ENCODE results near the gene NCF2.

The NCF2 gene

DNA sequence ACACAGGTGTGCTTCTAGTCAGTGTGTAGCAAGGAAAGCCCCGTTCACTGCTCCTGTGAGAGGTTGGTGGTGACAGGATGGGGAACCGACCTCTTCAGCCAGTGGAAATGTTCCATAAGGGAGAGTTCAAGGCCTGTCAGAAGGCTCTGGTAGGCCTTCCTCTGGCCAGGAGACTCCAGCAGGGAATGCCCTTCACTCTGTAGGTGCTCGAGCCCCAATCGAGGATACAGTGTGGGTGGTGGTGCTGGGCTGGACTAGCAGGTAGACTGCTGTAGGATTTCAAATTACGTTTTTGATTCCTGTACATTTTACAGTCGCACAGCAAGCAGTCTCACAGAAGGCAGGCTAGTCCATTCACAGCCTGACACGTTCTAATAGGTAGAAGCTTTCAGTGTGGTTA lies 37.8 kb downstream of the NCF2 start:
- DNase-seq (ENCODE audit: low spot score), result no peak

- DNase-seq (ENCODE audit: low spot score), result no peak
Observed at GRCh38 chr1:183551924-183552323, 38.3 kb downstream of the NCF2 start.

DNA sequence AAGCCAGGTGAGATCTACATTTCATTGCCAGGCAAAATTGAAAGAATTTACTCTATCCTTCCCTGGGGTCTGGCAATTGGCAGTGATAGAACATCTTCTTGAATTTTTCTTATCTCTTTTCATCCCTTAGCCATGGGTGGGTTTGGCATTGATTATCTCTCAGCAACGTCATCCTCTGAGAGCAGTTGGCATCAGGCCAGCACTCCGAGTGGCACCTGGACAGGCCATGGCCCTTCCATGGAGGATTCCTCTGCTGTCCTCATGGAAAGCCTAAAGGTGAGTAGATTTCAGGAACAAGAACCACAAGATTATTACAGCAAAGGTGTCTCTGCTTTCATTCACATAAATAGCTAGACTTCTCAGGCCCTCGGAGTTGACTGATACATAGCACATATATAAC lies 39.3 kb downstream of the NCF2 start:
- DNase-seq (ENCODE audit: low spot score), result no peak

DNA sequence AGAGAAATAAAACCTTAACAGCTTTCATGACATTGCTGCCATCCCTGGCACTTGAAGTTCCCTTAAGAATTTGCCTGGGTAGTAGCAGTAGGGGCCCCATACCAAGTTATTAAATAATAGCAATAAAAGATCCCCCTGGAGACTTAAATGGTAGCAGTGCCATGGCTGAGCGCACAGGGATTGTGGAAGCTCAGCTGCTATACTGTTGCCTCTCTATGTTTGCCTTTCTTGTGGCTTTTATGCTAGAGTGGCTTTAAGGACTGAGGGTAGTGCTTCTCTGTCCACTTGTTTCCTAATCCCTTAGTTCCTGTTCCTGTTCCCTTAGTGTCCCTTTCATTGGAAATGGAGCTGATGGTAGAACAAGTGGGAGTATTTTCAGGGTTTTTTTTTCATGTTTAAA lies 42.1 kb downstream of the NCF2 start:
- DNase-seq (ENCODE audit: low spot score), result no peak

DNA sequence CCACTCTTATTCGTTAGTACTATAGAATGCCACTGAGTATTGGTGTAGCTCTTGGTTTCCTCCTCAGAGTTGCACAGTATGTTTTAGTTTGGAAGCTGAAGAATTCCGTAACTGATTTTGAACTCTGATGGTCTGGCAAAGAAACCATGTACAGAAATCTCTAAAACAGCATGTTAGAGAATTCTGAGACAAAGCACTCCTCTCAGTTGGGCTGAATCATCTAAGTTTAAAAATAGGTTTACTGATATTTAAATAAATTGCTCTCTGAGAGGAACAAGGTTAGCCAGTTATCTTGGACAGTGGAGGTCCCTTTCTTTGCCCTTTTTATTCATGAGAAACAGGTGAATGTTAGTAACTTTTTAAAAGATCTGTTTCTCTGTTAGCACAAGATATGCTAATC lies 43.8 kb downstream of the NCF2 start:
- no peak for DNase-seq (ENCODE audit: low spot score)

DNA sequence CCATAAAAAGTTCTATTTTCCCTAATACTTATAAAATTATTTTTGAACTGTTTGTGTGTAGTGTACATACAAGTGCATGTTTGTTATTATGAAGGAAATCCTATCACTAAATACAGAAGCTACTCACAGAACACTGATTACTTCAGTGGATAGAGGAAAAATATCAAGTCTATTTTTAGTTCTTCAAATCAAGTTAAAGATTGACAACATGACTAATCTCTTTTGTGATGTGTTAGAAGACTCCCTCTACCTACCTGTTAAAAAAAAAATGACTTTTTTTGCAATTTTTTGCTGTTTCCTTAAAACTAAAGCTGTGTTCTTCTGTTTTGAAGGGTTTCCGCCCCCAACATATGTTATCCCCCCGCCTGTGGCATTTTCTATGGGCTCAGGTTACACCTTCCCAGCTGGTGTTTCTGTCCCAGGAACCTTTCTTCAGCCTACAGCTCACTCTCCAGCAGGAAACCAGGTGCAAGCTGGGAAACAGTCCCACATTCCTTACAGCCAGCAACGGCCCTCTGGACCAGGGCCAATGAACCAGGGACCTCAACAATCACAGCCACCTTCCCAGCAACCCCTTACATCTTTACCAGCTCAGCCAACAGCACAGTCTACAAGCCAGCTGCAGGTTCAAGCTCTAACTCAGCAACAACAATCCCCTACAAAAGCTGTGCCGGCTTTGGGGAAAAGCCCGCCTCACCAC lies 45.5 kb downstream of the NCF2 start:
- DNase-seq (ENCODE audit: low spot score), result no peak

DNA sequence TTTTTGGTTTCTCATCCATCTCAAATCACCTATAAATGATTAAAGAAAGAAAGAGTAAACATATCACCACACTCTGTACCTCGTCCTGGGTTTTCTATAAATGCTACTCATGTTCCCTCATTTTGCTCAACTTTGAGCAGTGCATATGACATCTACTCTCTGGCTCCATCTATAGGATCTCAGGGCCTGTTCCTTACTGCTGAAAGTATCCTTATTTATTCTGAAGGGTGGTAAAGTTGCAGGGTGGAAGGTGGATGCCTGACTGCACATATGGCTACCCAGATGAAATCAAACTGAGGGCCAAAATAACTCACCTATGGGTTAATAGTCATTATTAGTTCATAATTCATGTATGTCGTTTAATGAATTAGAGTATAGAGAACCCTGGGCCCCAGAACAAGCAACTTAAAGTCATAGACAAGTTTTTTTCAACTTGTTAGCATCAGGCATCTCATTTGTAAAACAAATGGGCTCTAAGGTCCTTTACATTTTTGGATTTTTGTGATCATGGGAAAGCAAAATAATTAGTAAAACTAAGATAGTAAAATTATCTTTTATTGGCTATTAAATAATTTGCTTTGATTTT lies 46.5 kb downstream of the NCF2 start:
- peak; percentile 71 for DNase-seq (ENCODE audit: low spot score)

DNA sequence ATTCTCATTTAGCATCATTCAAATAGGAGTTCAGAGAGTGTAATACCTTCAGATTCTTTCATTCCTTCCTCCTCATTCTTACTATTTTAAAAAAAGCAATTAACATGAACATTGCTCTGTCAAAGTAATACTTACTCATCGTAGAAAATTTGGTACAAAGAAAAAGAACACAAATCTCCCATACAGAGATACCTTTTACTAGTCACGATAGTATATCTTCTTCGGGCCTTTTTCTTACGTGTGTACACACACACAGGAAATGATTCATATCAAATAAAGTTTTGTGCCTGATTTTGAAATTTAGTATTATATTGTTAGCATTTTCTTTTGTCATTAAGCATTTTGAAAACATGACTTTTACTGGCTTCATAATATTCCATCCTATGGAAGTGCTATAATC lies 52.9 kb downstream of the NCF2 start:
- no peak for DNase-seq (ENCODE audit: low spot score)

GRCh38 chr1:183533617-183534174 lies 56.6 kb downstream of the NCF2 start:
- no peak for DNase-seq (ENCODE audit: low spot score)

DNA sequence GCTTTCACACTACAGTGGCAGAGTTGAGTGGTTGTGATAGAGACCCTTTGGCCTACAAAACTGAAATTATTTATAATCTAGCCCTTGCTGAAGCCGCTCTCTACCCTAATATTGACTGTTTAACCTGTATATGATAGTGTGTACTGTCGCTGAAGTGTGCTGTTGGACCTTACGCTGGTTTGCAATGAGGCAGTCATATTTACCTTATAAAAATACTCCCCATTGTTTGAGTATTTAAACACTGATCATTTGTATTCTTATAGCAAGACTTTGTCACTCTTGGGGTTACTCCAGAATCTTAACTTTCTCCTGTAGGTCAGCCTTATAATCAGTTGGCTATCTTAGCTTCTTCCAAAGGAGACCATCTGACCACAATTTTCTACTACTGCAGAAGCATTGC lies 61.7 kb downstream of the NCF2 start:
- no peak for DNase-seq (ENCODE audit: low spot score)

- no peak for DNase-seq (ENCODE audit: low spot score)
Observed at GRCh38 chr1:183522104-183522503, 68.2 kb downstream of the NCF2 start.

- DNase-seq (ENCODE audit: low spot score), result no peak
Observed at GRCh38 chr1:183520379-183520778, 69.9 kb downstream of the NCF2 start.

DNA sequence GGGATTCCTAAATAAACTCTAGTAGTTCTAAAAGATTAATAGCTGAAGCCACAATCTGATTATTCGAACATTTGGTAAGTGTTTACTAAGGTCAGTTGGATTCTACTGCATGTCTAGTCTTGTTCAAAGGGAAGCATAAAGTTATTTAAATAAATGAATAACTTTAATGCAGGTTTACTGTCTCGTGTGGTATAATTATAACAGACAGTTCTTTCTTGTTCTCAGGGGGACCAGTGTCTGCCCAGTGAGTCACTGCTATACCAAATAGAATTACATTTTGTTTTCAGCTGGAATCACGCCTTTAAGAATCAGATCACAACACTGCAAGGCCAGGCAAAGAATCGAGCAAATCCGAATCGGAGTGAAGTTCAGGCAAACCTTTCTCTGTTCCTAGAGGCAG lies 72.9 kb downstream of the NCF2 start:
- DNase-seq (ENCODE audit: low spot score), result no peak

- no peak for DNase-seq (ENCODE audit: low spot score)
Observed at GRCh38 chr1:183516725-183517124, 73.5 kb downstream of the NCF2 start.

- DNase-seq (ENCODE audit: low spot score), result peak; percentile 18
Observed at GRCh38 chr1:183515002-183515689, 75.1 kb downstream of the NCF2 start.

GRCh38 chr1:183514235-183514634 lies 76.0 kb downstream of the NCF2 start:
- no peak for DNase-seq (ENCODE audit: low spot score)

- DNase-seq (ENCODE audit: low spot score), result no peak
Observed at GRCh38 chr1:183512450-183512849, 77.8 kb downstream of the NCF2 start.

DNA sequence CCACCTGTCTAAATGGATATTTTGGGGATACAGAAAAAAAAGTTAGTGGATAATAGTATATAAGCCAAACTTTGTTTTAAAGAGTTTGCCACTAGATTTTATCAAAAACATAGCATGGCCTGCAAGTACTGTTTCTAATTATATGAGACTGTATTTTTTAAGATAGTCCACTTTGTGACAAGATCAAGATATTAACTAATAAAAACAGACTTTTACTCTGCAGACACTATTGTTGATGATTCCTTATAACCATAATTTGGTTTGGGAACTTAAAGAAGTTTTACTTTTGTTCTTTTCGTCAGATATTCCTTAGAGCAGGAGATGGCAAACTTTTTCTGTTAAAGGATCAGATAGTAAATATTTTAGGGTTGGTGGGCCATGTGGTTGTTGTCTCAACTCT lies 81.6 kb downstream of the NCF2 start:
- DNase-seq (ENCODE audit: low spot score), result no peak

GRCh38 chr1:183506561-183506960 lies 83.7 kb downstream of the NCF2 start:
- DNase-seq (ENCODE audit: low spot score), result peak; percentile 11
